HepG2 (cell line): Measurements from ENCODE around the gene STK38L. TPM values are rescaled to one million over a fixed set of nuclear protein-coding genes. Genes with fewer than 3 reads are reported as not detected.

Experiments
- CBFB ChIP-seq: sonication (generic); formaldehyde crosslinking; IDR thresholded peaks from 2 replicates; pipeline ENCODE4 v1.4.0; 2020; ENCODE audit warnings: missing genetic modification reagents
- ERF ChIP-seq: IDR thresholded peaks from 2 replicates; pipeline ENCODE4 v1.6.1; 2018; ENCODE audit warnings: missing biosample characterization, missing genetic modification reagents
- KLF15 ChIP-seq: sonication (generic); formaldehyde crosslinking; IDR thresholded peaks from 2 replicates; pipeline ENCODE4 v1.8.1; 2023; ENCODE audit warnings: borderline replicate concordance, mild to moderate bottlenecking, inconsistent platforms, missing genetic modification reagents, mixed read lengths
- PAF1 ChIP-seq: IDR thresholded peaks from 2 replicates; pipeline ENCODE4 v1.6.1; 2016; ENCODE audit warnings: missing genetic modification reagents, missing compliant biosample characterization
- YEATS2 ChIP-seq: sonication (generic); formaldehyde crosslinking; IDR thresholded peaks from 2 replicates; pipeline ENCODE4 v1.4.0; 2020; ENCODE audit warnings: missing genetic modification reagents, borderline replicate concordance
- polyA plus RNA-seq, 8 experiments: library from polyadenylated mRNA; depleted of rRNA in 3 of 8; stranded (reverse) in 7 of 8; unstranded in 1 of 8; fragments of >200 nt; fragmentation: Illumina TruSeq in 4 of 8; extraction: Trizol in 4 of 8; gene quantifications; 2 replicates each; pipeline versions ENCODE4 v1.2.1 to v1.2.3, GENCODE V29; 2011 to 2016; ENCODE audit warnings: low read depth in 4 of 8, missing spikeins in 1 of 8, mixed read lengths in 1 of 8; ENCODE audit not compliant: insufficient read depth in 1 of 8
- total RNA-seq, 5 experiments: library from RNA; depleted of rRNA; stranded (reverse); fragments of >200 nt; fragmentation: Illumina TruSeq; extraction: Trizol; gene quantifications; 2 replicates each; pipeline ENCODE4 v1.2.3, GENCODE V29; 2016; ENCODE audit warnings: low read depth in 1 of 5
- TF ChIP-seq, protein P1 (sequence below): sonication (generic); formaldehyde crosslinking; IDR thresholded peaks from 2 replicates; pipeline ENCODE4 v1.4.0; 2020; ENCODE audit warnings: mild to moderate bottlenecking, missing genetic modification reagents
- TF ChIP-seq, protein P2 (sequence below): sonication (generic); formaldehyde crosslinking; IDR thresholded peaks from 2 replicates; pipeline ENCODE4 v1.8.1; 2023; ENCODE audit warnings: missing genetic modification reagents, inconsistent platforms, borderline replicate concordance
- TF ChIP-seq, protein P3 (sequence below): sonication (generic); formaldehyde crosslinking; IDR thresholded peaks from 2 replicates; pipeline ENCODE4 v1.9.0; 2021; ENCODE audit warnings: mild to moderate bottlenecking, missing genetic modification reagents
- TF ChIP-seq, protein P4 (sequence below): sonication (generic); formaldehyde crosslinking; IDR thresholded peaks from 2 replicates; pipeline ENCODE4 v1.9.0; 2021; ENCODE audit warnings: missing genetic modification reagents, mild to moderate bottlenecking, borderline replicate concordance

The STK38L gene
- total and polyA plus RNA-seq, 2 of the 13 experiments (the other 11 are each of a cell fraction or from before 2014, with no cell fraction given) = 6.1 to 26.4 TPM

DNA sequence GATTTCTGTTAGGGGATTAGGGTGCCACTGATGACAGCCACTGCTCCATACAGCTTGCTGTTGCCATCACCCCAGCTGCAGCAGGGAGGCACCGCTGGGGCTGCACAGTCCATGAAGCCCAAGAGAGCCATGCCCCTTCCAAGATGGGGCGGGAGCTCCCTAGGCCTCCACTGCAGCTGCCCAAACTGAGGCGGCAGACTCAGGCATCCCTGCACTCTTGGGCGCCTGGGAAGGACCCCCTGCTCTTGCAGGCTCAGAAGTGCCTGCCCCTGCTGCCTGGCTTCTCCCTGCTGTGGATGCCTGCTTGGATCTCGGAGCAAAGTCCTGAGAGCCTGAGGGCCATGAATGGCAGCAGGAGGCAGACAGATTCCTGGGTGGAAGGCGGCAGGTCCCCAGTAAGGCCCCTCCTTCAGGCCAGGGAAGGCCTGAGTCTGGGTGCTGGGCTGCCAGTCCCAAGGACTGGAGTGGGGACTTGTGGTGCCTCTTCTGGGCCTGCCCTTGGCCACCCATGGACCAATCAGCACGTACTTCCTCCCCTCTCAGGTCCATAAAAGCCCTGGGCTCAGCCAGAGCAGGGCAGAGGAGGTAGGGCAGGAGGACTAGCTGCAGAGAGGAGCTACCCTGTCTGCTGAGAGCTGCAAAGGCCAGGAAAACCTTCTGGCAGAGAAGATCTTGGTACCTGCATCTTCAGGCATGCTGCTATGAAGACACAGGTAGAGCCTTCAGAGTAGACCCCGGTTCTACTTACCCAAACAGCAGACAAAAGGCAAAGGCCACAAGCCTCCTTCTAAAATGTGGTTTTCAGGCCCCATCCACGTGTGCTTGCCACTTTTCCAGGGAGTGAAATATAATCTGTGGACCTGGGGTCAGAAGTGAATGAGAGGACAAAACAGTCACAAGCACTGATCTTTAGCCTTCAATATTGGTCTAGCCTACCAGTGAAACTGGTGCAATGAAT, 30.0 kb upstream of the STK38L start (continued):
- TF ChIP-seq, protein P1, sequence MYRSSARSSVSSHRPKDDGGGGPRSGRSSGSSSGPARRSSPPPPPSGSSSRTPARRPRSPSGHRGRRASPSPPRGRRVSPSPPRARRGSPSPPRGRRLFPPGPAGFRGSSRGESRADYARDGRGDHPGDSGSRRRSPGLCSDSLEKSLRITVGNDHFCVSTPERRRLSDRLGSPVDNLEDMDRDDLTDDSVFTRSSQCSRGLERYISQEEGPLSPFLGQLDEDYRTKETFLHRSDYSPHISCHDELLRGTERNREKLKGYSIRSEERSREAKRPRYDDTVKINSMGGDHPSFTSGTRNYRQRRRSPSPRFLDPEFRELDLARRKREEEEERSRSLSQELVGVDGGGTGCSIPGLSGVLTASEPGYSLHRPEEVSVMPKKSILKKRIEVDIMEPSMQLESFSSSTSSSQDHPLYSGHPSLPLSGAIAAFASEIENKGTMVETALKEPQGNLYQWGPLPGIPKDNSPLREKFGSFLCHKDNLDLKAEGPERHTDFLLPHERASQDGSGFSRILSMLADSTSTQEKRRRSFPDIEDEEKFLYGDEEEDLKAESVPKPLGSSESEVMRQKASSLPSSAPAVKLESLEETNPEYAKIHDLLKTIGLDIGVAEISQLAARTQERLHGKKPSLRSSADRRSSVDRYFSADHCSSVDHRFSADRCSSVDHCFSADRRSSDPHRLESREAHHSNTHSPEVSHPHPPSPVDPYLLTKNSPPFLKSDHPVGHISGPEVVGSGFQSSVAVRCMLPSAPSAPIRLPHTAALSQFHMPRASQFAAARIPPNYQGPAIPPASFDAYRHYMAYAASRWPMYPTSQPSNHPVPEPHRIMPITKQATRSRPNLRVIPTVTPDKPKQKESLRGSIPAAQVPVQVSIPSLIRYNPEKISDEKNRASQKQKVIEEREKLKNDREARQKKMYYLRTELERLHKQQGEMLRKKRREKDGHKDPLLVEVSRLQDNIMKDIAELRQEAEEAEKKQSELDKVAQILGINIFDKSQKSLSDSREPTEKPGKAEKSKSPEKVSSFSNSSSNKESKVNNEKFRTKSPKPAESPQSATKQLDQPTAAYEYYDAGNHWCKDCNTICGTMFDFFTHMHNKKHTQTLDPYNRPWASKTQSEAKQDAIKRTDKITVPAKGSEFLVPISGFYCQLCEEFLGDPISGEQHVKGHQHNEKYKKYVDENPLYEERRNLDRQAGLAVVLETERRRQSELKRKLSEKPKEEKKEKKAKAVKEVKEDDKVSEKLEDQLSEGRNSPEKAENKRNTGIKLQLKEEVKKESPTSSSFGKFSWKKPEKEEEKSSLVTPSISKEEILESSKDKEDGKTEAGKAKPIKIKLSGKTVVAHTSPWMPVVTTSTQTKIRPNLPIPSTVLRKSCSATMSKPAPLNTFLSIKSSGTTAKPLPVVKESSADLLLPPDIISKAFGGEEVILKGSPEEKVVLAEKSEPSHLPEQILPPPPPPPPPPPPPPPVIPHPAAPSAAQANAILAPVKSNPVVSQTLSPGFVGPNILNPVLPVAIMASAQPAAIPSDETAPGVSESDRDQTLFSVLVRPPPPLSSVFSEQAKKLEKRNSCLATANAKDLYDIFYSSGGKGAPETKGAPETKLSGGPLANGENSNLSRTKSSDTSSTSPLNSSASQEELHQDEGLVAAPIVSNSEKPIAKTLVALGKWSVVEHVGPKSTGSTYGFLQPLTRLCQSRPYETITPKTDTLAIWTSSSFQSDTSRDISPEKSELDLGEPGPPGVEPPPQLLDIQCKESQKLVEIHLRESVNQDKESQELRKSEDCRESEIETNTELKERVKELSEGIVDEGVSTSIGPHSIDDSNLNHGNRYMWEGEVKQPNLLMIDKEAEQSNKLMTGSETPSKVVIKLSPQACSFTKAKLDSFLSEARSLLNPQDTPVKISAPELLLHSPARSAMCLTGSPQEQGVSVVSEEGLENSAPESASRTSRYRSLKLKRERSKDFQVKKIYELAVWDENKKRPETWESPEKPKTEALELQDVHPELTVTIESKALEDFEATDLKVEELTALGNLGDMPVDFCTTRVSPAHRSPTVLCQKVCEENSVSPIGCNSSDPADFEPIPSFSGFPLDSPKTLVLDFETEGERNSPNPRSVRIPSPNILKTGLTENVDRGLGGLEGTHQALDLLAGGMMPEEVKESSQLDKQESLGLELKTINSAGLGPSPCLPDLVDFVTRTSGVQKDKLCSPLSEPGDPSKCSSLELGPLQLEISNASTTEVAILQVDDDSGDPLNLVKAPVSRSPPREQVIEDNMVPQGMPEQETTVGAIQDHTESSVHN (CRISPR knock-in tag) = no peak
- TF ChIP-seq KLF15 (CRISPR knock-in tag) = no peak
- no peak for TF ChIP-seq PAF1 (CRISPR knock-in tag)
- no peak for TF ChIP-seq ERF
- TF ChIP-seq, protein P2, sequence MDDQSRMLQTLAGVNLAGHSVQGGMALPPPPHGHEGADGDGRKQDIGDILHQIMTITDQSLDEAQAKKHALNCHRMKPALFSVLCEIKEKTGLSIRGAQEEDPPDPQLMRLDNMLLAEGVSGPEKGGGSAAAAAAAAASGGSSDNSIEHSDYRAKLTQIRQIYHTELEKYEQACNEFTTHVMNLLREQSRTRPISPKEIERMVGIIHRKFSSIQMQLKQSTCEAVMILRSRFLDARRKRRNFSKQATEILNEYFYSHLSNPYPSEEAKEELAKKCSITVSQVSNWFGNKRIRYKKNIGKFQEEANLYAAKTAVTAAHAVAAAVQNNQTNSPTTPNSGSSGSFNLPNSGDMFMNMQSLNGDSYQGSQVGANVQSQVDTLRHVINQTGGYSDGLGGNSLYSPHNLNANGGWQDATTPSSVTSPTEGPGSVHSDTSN (CRISPR knock-in tag) = no peak
- no peak; the same call in 1 of the 2 replicates for TF ChIP-seq YEATS2 (CRISPR knock-in tag)
- TF ChIP-seq, protein P3, sequence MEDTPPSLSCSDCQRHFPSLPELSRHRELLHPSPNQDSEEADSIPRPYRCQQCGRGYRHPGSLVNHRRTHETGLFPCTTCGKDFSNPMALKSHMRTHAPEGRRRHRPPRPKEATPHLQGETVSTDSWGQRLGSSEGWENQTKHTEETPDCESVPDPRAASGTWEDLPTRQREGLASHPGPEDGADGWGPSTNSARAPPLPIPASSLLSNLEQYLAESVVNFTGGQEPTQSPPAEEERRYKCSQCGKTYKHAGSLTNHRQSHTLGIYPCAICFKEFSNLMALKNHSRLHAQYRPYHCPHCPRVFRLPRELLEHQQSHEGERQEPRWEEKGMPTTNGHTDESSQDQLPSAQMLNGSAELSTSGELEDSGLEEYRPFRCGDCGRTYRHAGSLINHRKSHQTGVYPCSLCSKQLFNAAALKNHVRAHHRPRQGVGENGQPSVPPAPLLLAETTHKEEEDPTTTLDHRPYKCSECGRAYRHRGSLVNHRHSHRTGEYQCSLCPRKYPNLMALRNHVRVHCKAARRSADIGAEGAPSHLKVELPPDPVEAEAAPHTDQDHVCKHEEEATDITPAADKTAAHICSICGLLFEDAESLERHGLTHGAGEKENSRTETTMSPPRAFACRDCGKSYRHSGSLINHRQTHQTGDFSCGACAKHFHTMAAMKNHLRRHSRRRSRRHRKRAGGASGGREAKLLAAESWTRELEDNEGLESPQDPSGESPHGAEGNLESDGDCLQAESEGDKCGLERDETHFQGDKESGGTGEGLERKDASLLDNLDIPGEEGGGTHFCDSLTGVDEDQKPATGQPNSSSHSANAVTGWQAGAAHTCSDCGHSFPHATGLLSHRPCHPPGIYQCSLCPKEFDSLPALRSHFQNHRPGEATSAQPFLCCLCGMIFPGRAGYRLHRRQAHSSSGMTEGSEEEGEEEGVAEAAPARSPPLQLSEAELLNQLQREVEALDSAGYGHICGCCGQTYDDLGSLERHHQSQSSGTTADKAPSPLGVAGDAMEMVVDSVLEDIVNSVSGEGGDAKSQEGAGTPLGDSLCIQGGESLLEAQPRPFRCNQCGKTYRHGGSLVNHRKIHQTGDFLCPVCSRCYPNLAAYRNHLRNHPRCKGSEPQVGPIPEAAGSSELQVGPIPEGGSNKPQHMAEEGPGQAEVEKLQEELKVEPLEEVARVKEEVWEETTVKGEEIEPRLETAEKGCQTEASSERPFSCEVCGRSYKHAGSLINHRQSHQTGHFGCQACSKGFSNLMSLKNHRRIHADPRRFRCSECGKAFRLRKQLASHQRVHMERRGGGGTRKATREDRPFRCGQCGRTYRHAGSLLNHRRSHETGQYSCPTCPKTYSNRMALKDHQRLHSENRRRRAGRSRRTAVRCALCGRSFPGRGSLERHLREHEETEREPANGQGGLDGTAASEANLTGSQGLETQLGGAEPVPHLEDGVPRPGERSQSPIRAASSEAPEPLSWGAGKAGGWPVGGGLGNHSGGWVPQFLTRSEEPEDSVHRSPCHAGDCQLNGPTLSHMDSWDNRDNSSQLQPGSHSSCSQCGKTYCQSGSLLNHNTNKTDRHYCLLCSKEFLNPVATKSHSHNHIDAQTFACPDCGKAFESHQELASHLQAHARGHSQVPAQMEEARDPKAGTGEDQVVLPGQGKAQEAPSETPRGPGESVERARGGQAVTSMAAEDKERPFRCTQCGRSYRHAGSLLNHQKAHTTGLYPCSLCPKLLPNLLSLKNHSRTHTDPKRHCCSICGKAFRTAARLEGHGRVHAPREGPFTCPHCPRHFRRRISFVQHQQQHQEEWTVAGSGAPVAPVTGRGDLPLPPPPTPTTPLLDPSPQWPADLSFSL (CRISPR knock-in tag) = no peak
- peak; percentile 41; the same call in 1 of the 2 replicates for TF ChIP-seq CBFB
- TF ChIP-seq, protein P4, sequence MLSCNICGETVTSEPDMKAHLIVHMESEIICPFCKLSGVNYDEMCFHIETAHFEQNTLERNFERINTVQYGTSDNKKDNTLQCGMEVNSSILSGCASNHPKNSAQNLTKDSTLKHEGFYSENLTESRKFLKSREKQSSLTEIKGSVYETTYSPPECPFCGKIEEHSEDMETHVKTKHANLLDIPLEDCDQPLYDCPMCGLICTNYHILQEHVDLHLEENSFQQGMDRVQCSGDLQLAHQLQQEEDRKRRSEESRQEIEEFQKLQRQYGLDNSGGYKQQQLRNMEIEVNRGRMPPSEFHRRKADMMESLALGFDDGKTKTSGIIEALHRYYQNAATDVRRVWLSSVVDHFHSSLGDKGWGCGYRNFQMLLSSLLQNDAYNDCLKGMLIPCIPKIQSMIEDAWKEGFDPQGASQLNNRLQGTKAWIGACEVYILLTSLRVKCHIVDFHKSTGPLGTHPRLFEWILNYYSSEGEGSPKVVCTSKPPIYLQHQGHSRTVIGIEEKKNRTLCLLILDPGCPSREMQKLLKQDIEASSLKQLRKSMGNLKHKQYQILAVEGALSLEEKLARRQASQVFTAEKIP = no peak
